VCaP (cell line): ENCODE measurements around the gene DBNDD2.

ENCODE experiments used
- H3K27ac ChIP-seq: fragments of 450-650 bp; 2 replicates; pipeline ENCODE4 v1.5.1; 2017
- TF ChIP-seq, protein P1 (sequence below): fragments of 450-650 bp; conservative IDR thresholded peaks from 2 replicates; pipeline ENCODE4 v1.5.1; 2017; ENCODE audit warnings: mild to moderate bottlenecking, moderate library complexity

Gene DBNDD2

DNA sequence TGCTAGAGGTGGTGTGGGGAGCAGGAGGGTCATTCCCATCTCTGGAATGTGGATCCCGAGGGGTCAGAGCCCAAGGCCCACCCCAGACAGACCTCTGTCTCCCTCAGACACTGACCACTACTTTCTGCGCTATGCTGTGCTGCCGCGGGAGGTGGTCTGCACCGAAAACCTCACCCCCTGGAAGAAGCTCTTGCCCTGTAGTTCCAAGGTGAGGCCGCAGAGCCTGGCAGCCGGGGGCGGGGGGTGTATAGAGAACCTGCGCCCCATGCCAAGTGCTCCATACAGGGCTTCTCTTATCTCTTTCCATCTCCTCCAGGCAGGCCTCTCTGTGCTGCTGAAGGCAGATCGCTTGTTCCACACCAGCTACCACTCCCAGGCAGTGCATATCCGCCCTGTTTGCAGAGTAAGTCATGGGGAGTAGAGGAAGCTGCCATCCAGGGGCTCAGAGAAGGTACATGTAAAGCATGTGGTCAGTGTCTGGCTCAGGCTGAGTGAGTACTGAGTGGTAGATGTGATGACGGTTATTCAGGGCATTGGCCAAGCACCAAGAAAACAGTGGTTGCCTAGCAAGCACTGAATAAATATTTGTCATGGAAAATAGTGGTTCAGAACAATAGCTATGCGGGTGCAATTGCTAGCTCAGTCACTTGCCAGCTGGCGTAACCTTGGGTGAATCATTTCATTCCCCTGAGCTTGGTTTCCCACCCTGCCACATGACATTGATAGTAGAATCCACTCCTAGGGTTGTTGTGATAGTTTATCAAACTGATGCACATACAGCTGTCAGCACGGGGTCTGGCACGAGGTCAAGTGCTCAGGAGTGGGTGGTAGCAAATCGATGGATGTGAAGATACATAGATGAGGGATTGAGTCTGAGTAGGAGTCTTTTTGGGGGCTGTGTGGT lies 11.4 kb downstream of the DBNDD2 start:
- TF ChIP-seq, protein P1, sequence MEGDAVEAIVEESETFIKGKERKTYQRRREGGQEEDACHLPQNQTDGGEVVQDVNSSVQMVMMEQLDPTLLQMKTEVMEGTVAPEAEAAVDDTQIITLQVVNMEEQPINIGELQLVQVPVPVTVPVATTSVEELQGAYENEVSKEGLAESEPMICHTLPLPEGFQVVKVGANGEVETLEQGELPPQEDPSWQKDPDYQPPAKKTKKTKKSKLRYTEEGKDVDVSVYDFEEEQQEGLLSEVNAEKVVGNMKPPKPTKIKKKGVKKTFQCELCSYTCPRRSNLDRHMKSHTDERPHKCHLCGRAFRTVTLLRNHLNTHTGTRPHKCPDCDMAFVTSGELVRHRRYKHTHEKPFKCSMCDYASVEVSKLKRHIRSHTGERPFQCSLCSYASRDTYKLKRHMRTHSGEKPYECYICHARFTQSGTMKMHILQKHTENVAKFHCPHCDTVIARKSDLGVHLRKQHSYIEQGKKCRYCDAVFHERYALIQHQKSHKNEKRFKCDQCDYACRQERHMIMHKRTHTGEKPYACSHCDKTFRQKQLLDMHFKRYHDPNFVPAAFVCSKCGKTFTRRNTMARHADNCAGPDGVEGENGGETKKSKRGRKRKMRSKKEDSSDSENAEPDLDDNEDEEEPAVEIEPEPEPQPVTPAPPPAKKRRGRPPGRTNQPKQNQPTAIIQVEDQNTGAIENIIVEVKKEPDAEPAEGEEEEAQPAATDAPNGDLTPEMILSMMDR = no peak
- H3K27ac ChIP-seq = peak overlapping the region; percentile 85

DNA sequence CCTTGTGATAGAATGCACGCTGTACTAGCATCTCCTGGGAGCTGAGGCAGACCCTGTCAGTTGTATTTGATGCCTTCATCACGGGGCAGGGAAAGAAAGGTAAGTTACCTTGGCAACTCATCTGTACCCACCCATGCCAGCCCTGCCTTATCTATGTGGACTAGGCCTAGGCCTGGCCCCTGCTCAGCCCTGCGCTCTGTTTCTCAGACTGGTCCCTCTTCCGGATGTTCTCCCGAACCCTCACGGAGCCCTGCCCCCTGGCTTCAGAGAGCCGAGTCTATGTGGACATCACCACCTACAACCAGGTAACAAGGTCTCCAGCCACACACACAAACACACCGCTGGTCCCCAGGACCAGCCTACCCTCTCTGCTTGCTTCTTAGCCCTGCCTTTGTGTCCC lies 12.0 kb downstream of the DBNDD2 start:
- peak overlapping the region; percentile 85 for H3K27ac ChIP-seq
- TF ChIP-seq, protein P1 = no peak

DNA sequence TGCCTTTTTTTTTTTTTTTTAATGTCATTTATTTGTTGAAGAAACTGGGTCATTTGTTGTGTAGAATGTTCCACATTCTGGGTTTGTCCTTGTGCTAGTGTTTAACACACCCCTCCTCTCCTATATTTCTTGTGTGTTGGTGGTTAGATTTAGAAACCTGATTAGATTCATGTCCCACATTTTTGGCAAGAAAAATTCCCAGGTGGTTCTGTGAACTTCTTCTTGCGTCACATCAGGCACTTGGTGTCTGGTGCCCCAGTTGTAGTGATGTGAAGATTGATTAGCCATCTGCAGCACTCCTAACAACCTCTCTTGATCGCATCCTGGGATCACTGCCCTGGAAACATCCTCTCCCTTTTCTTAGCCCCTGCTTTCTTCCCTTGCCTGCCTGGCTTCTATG lies 15.6 kb downstream of the DBNDD2 start:
- TF ChIP-seq, protein P1 = no peak
- H3K27ac ChIP-seq = no peak overlapping the region

DNA sequence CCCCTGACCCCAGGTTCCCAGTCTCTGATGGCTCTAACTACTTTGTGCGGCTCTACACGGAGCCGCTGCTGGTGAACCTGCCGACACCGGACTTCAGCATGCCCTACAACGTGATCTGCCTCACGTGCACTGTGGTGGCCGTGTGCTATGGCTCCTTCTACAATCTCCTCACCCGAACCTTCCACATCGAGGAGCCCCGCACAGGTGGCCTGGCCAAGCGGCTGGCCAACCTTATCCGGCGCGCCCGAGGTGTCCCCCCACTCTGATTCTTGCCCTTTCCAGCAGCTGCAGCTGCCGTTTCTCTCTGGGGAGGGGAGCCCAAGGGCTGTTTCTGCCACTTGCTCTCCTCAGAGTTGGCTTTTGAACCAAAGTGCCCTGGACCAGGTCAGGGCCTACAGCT lies 17.5 kb downstream of the DBNDD2 start:
- H3K27ac ChIP-seq = no peak overlapping the region
- TF ChIP-seq, protein P1 = no peak

DNA sequence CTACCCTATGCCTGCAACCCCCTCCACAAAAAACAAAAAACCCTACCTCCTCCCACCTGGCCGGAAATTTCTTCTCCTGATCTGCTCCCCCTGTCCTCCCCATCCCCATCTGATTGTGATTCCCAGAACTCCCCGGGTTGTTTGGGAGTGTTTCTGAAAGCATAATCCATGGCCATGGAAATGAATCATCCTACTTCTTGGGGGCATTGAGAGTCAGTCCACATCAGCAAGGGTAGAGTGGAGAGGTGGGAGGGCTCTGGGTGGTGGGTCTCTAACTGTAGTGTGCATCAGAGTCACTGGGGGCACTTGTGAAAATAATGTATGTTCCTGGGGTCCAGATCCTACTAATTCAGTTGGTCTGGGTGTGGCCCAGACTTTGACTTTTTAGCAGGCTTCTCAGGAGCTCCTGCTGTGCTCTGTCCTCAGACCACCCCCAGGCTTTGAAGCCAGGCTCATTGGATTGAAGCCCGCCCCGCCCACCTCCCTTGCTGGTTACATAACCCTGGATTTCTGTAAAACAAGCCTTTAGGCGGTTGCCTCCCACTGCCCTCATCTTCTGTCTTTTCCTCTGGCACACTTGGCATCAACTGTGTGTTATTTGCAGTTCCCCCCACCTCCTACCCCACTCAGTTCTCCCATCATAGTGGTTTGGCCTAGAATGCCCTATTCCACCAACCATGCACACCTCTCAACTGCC lies 18.4 kb downstream of the DBNDD2 start:
- TF ChIP-seq, protein P1 = no peak
- H3K27ac ChIP-seq = no peak overlapping the region

DNA sequence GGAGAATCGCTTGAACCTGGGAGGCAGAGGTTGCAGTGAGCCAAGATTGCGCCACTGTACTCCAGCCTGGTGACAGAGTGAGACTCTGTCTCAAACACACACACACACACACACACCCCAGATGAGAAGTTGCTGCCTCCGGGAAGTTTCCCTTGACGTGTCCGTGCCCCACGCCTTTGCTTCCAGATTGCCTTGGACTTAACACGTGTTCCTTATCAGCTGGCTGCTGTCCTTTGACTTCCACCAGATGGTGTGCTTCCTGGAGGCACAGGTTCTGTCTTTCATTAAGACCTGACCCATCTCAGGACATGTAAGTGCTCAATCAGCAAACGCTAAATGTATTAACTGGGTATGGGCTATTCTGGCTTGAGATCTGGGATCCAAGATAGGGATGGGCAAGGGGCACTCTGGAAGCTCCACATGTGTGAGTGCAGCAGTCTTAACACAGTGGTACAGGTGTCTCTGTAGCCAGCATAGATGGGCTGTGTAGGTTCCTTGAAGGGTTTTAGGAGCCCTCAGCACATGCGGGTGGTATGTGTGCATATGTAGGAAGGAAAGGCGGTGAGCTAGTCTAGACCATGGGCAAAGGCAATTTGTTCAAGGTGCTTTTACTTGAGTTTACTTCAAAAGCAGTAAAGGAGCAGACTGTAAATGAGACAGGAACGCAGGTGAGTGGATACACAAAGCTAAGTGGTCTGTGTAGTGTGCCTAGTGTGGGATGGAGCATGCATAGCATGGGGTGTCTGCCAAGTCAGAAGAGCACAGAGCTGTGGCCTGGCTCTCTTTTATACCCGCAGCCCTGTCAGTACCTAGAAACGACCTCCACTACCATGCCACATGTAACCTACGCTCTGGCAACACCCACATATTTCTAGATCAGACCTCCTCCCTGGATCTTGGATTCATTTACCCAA lies 19.4 kb downstream of the DBNDD2 start:
- TF ChIP-seq, protein P1 = no peak
- no peak overlapping the region for H3K27ac ChIP-seq
